ENCODE measurements around the gene SAFB. TPM values are rescaled to one million over a fixed set of nuclear protein-coding genes. Genes with fewer than 3 reads are reported as not detected.
A peak's percentile ranks its signal among the peaks of the same experiment; 100 is the strongest.

Gene SAFB
- total RNA-seq, 1 donor from 2014 or later, result 65.1 TPM

GRCh38 chr19:5680437-5681368, 57.8 kb downstream of the SAFB start, which contains the start of the genes HSD11B1L and MICOS13:
HSD11B1L (plus strand) TSS chr19:5681027; CDS start chr19:5684833, 3,806 bp downstream.
MICOS13 (minus strand) TSS chr19:5680516; CDS start chr19:5680486, 30 bp downstream.
- TF ChIP-seq EZH2 (IDR thresholded peaks at IDR 0.05; ENCODE audit: insufficient read depth, low read length), result no peak
- no peak for TF ChIP-seq CTCF (IDR thresholded peaks at IDR 0.05; ENCODE audit: insufficient read depth, low read depth, low read length)
- FAIRE-seq (peak; percentile 76), DNase-seq (ENCODE audit: low read depth) (peak; percentile 95)
- peak within 1 kb of the TSS; percentile 78 for H2AFZ ChIP-seq (ENCODE audit: low read depth, low read length)
- Mint-ChIP-seq H3K9me3 (ENCODE audit: unreplicated experiment) (no peaks in the 10 kb centered on the region), H3K27me3 (ENCODE audit: low read depth, unreplicated experiment) (no peaks in the 10 kb centered on the region), H3K4me1 (ENCODE audit: low read depth, unreplicated experiment) (peaks cover 4% of the 10 kb centered on the region), H3K27ac (ENCODE audit: unreplicated experiment) (peak within 1 kb of the TSS; percentile 98), H3K36me3 (ENCODE audit: low read depth, unreplicated experiment) (peaks cover 5% of the 10 kb centered on the region), H3K4me3 (ENCODE audit: unreplicated experiment) (peak within 1 kb of the TSS; percentile 97)
- peak within 1 kb of the TSS; percentile 95 for H3K9ac ChIP-seq (ENCODE audit: low read length)
- peak within 1 kb of the TSS; percentile 75 for H3K27ac ChIP-seq (ENCODE audit: low read depth, low read length)
- H4K20me1 ChIP-seq (ENCODE audit: insufficient read depth, low read length), result peaks cover 6% of the 10 kb centered on the region
- no peaks in the 10 kb centered on the region for H3K9me3 ChIP-seq (ENCODE audit: insufficient read depth, low read depth, low read length)
- H3K4me2 ChIP-seq (ENCODE audit: low read length), result peak within 1 kb of the TSS; percentile 95
- no peaks in the 10 kb centered on the region for H3K36me3 ChIP-seq (ENCODE audit: insufficient read depth, low read length)
- no peaks in the 10 kb centered on the region for H3K27me3 ChIP-seq (ENCODE audit: insufficient read depth, low read length)
- H3K79me2 ChIP-seq (ENCODE audit: insufficient read depth, low read length), result peaks cover 12% of the 10 kb centered on the region
- peak within 1 kb of the TSS; percentile 96 for H3K4me3 ChIP-seq (ENCODE audit: insufficient read depth, low read depth, low read length)
- no peaks in the 10 kb centered on the region for H3K4me1 ChIP-seq (ENCODE audit: insufficient read depth, low read length)

GRCh38 chr19:5681391-5682106, 58.7 kb downstream of the SAFB start:
- Histone ChIP-seq H3K4me2 (ENCODE audit: low read length) (peak overlapping the region; percentile 95), H3K4me3 (ENCODE audit: insufficient read depth, low read depth, low read length) (peak overlapping the region; percentile 96), H4K20me1 (ENCODE audit: insufficient read depth, low read length) (peaks cover 6% of the 10 kb centered on the region), H3K27me3 (ENCODE audit: insufficient read depth, low read length) (no peaks in the 10 kb centered on the region), H2AFZ (ENCODE audit: low read depth, low read length) (peak overlapping the region; percentile 49), H3K9ac (ENCODE audit: low read length) (peak overlapping the region; percentile 95), H3K27ac (ENCODE audit: low read depth, low read length) (no peak overlapping the region), H3K9me3 (ENCODE audit: insufficient read depth, low read depth, low read length) (no peaks in the 10 kb centered on the region), H3K4me1 (ENCODE audit: insufficient read depth, low read length) (no peaks in the 10 kb centered on the region), H3K36me3 (ENCODE audit: insufficient read depth, low read length) (no peaks in the 10 kb centered on the region), H3K79me2 (ENCODE audit: insufficient read depth, low read length) (peaks cover 12% of the 10 kb centered on the region)
- peaks cover 4% of the 10 kb centered on the region for H3K4me1 Mint-ChIP-seq (ENCODE audit: low read depth, unreplicated experiment)
- FAIRE-seq (no peak), DNase-seq (ENCODE audit: low read depth) (no peak)
- H3K4me3 Mint-ChIP-seq (ENCODE audit: unreplicated experiment), result peak overlapping the region; percentile 74
- H3K36me3 Mint-ChIP-seq (ENCODE audit: low read depth, unreplicated experiment), result peaks cover 3% of the 10 kb centered on the region
- TF ChIP-seq EZH2 (IDR thresholded peaks at IDR 0.05; ENCODE audit: insufficient read depth, low read length) (no peak), CTCF (IDR thresholded peaks at IDR 0.05; ENCODE audit: insufficient read depth, low read depth, low read length) (no peak)
- peak overlapping the region; percentile 2 for H3K27ac Mint-ChIP-seq (ENCODE audit: unreplicated experiment)
- H3K27me3 Mint-ChIP-seq (ENCODE audit: low read depth, unreplicated experiment), result no peaks in the 10 kb centered on the region
- H3K9me3 Mint-ChIP-seq (ENCODE audit: unreplicated experiment), result no peaks in the 10 kb centered on the region

Data from astrocyte (in vitro differentiated cells and primary cell).